Endothelial cell of umbilical vein (primary cell): ENCODE measurements around the gene CLIP1. TPM values are rescaled to one million over a fixed set of nuclear protein-coding genes. Genes with fewer than 3 reads are reported as not detected.

Source experiments
- BruUV-seq: library from RNA; stranded (reverse); fragments of 400-500 nt; replicated peaks from 2 replicates; lab custom pipeline; 2021; lab: Mats Ljungman, UMichigan
- CTCF ChIA-PET: fragments of 300-600, 350-600 bp; sonication (Branson Sonifier 250); formaldehyde crosslinking; loops from one replicate; lab custom pipeline; 2021; ENCODE audit warnings: antibody characterized with exemption, inconsistent platforms; lab: Charles Lee
- POLR2A ChIA-PET: fragments of 300-600, 350-600 bp; sonication (Branson Sonifier 250); formaldehyde crosslinking; loops from one replicate; lab custom pipeline; 2021; ENCODE audit warnings: antibody characterized with exemption, inconsistent platforms; lab: Charles Lee
- DNase-seq: peaks from one replicate; pipeline ENCODE4 v3.0.0-alpha.2; 2011; ENCODE audit warnings: low read depth, low spot score
- FAIRE-seq: peaks from 2 replicates; lab custom pipeline; 2011; peaks lifted over from hg19 to GRCh38; lab: Jason Lieb, UNC
- H2AFZ ChIP-seq: 2 replicates; pipeline ENCODE4 v1.6.0; 2012; ENCODE audit warnings: low read depth, low read length, control low read depth, inconsistent platforms
- H3K27ac ChIP-seq: 2 replicates; pipeline ENCODE4 v1.5.1; 2011; ENCODE audit warnings: low read depth, mild to moderate bottlenecking, control low read depth, low read length, moderate library complexity; ENCODE audit not compliant: insufficient read depth
- H3K27me3 ChIP-seq, 2 experiments: 2 replicates each; pipeline versions ENCODE4 v1.6.0 to v1.6.1; 2011; ENCODE audit warnings: low read length in 2 of 2, mixed read lengths in 1 of 2; ENCODE audit not compliant: control insufficient read depth in 2 of 2, insufficient read depth in 2 of 2
- H3K36me3 ChIP-seq, 2 experiments: 2 replicates in 1 of 2; 3 replicates in 1 of 2; pipeline ENCODE4 v1.5.1; 2011; ENCODE audit warnings: low read length in 2 of 2, mild to moderate bottlenecking in 1 of 2, moderate library complexity in 1 of 2; ENCODE audit not compliant: control insufficient read depth in 2 of 2, insufficient read depth in 2 of 2; ENCODE audit errors: extremely low read depth in 1 of 2
- H3K4me1 ChIP-seq: 3 replicates; pipeline ENCODE4 v1.5.1; 2011; ENCODE audit warnings: mild to moderate bottlenecking, low read length; ENCODE audit not compliant: control insufficient read depth, insufficient read depth; ENCODE audit errors: extremely low read depth
- H3K4me2 ChIP-seq: 2 replicates; pipeline ENCODE4 v1.6.1; 2011; ENCODE audit warnings: low read length, control low read depth, mixed read lengths; ENCODE audit not compliant: insufficient read depth
- H3K4me3 ChIP-seq, 3 experiments: fragments of 200-600 bp in 1 of 3; sonication (generic), shearing (Covaris generic) in 1 of 3; replicated peaks in 1 of 3; 2 replicates each; pipeline ENCODE4 v1.5.1; 2011 to 2016; ENCODE audit warnings: control low read depth in 3 of 3, low read length in 3 of 3, mild to moderate bottlenecking in 2 of 3, inconsistent platforms in 1 of 3, low read depth in 1 of 3, moderate library complexity in 1 of 3; ENCODE audit not compliant: insufficient read depth in 1 of 3
- H3K79me2 ChIP-seq: 2 replicates; pipeline ENCODE4 v1.6.0; 2012; ENCODE audit warnings: low read length, inconsistent platforms; ENCODE audit not compliant: control insufficient read depth, insufficient read depth
- H3K9ac ChIP-seq: replicated peaks from 2 replicates; pipeline ENCODE3; 2011; ENCODE audit warnings: low read length, control low read depth; ENCODE audit not compliant: insufficient read depth; ENCODE audit errors: extremely low read depth
- H3K9me1 ChIP-seq: replicated peaks from 3 replicates; pipeline ENCODE4 v1.6.0; 2011; ENCODE audit warnings: mild to moderate bottlenecking, low read length; ENCODE audit not compliant: control insufficient read depth, insufficient read depth; ENCODE audit errors: extremely low read depth
- H3K9me3 ChIP-seq: replicated peaks from 2 replicates; pipeline ENCODE4 v1.5.1; 2012; ENCODE audit warnings: low read length, inconsistent platforms; ENCODE audit not compliant: control insufficient read depth, insufficient read depth
- H4K20me1 ChIP-seq: replicated peaks from 2 replicates; pipeline ENCODE3; 2011; ENCODE audit warnings: mild to moderate bottlenecking, low read length; ENCODE audit not compliant: control insufficient read depth, insufficient read depth; ENCODE audit errors: extremely low read depth
- EZH2 ChIP-seq: IDR thresholded peaks from 2 replicates; pipeline ENCODE4 v1.6.1; 2012; ENCODE audit warnings: borderline replicate concordance, low read depth, mild to moderate bottlenecking, moderate library complexity, low read length, inconsistent platforms; ENCODE audit not compliant: severe bottlenecking
- FOS ChIP-seq: IDR thresholded peaks from 2 replicates; pipeline ENCODE4 v1.6.1; 2011; ENCODE audit warnings: mild to moderate bottlenecking, low read length, moderate library complexity, borderline replicate concordance; ENCODE audit not compliant: insufficient read depth
- GATA2 ChIP-seq: IDR thresholded peaks from 2 replicates; pipeline ENCODE4 v1.7.0; 2011; ENCODE audit warnings: low read depth, mild to moderate bottlenecking, moderate library complexity, mixed read lengths, low read length; ENCODE audit not compliant: insufficient read length, insufficient read depth
- JUN ChIP-seq: IDR thresholded peaks from 2 replicates; pipeline ENCODE4 v1.6.1; 2011; ENCODE audit warnings: borderline replicate concordance, low read depth; ENCODE audit not compliant: insufficient read length, insufficient read depth
- POLR2A ChIP-seq: IDR thresholded peaks from 2 replicates; pipeline ENCODE4 v1.6.1; 2012; ENCODE audit warnings: low read depth, mild to moderate bottlenecking, control low read depth, low read length
- dilution Hi-C: fragments of 300-500 bp; cut with MboI; formaldehyde crosslinking; loops from one replicate; pipeline ENCODE4 v1.15.0; 2019; ENCODE audit warnings: low sequenced_read_pairs; ENCODE audit not compliant: extremely low pct_ligation_motif_present
- intact Hi-C: fragments of 100-400 bp; cut with micrococcal nuclease; formaldehyde crosslinking; loops from one replicate; pipeline ENCODE4 v1.10.0; 2022
- polyA plus RNA-seq, 4 experiments: library from polyadenylated mRNA; depleted of rRNA in 3 of 4; stranded (reverse) in 3 of 4; unstranded in 1 of 4; fragments of >200 nt; gene quantifications; 2 replicates each; pipeline versions ENCODE4 v1.2.1 to v1.2.3, GENCODE V29; 2011 to 2012; ENCODE audit warnings: missing spikeins in 1 of 4
- total RNA-seq: library from RNA; stranded (reverse); gene quantifications from 2 replicates; pipeline ENCODE4 v1.2.3, GENCODE V29; 2021
- TF ChIP-seq, protein P1 (sequence below), 2 donors: IDR thresholded peaks; 1 replicate in 1 of 2; 2 replicates in 1 of 2; pipeline ENCODE4 v1.5.1; 2011; ENCODE audit warnings: low read length in 2 of 2, mild to moderate bottlenecking in 2 of 2, moderate library complexity in 2 of 2, control low read depth in 1 of 2, inconsistent platforms in 1 of 2, low read depth in 1 of 2; ENCODE audit not compliant: insufficient read depth in 1 of 2; ENCODE audit errors: extremely low read depth in 1 of 2

Gene CLIP1
- total and polyA plus RNA-seq, 2 donors (not counting 3 experiments of a cell fraction or from before 2014, with no cell fraction given), result 56.5 to 84.3 TPM

DNA sequence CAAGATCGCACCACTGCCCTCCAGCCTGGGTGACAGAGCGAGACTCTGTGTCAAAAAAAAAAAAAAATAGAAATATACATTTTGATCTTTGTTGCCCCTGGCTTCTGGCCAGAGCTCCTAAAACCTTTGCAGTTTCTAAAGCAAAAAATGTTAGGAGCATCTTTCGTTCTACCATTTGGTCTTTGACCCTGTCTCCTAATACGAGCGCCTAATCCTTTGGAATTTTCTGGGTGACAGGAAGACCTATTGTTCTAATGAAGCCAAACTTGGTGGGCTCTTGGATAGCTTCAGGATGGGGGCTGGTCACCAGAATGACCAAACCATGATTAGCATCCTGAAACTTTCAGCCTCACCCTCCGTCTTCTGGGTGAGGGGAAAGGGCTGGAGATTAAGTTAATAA lies 32.3 kb upstream of the CLIP1 start:
- H2AFZ ChIP-seq, result no peak overlapping the region
- TF ChIP-seq POLR2A (no peak), JUN (no peak), EZH2 (no peak), GATA2 (no peak), FOS (no peak)
- TF ChIP-seq, protein P1, sequence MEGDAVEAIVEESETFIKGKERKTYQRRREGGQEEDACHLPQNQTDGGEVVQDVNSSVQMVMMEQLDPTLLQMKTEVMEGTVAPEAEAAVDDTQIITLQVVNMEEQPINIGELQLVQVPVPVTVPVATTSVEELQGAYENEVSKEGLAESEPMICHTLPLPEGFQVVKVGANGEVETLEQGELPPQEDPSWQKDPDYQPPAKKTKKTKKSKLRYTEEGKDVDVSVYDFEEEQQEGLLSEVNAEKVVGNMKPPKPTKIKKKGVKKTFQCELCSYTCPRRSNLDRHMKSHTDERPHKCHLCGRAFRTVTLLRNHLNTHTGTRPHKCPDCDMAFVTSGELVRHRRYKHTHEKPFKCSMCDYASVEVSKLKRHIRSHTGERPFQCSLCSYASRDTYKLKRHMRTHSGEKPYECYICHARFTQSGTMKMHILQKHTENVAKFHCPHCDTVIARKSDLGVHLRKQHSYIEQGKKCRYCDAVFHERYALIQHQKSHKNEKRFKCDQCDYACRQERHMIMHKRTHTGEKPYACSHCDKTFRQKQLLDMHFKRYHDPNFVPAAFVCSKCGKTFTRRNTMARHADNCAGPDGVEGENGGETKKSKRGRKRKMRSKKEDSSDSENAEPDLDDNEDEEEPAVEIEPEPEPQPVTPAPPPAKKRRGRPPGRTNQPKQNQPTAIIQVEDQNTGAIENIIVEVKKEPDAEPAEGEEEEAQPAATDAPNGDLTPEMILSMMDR (IDR thresholded peaks at IDR 0.05; ENCODE audit: extremely low read depth in 1 of 2, insufficient read depth in 1 of 2, low read depth in 1 of 2, low read length in 2 of 2), result no peak
- dilution Hi-C loops (no loop called here), intact Hi-C loops (no loop called here)
- no peaks in the 10 kb centered on the region for H3K4me1 ChIP-seq
- no peaks in the 10 kb centered on the region for H3K9me1 ChIP-seq
- H3K27ac ChIP-seq, result no peak overlapping the region
- no peaks in the 10 kb centered on the region for H3K9me3 ChIP-seq
- no peaks in the 10 kb centered on the region for H3K27me3 ChIP-seq
- H3K36me3 ChIP-seq, result no peaks in the 10 kb centered on the region
- no peak overlapping the region for H3K4me2 ChIP-seq
- CTCF ChIA-PET, result interaction anchor here (0.7 to 1.4 kb wide), 3 partner anchors 17 to 55 kb away, joined by 3 to 8 read pairs (median 4); no protein-coding TSS in a partner anchor
- no TSS peak for BruUV-seq
- H3K79me2 ChIP-seq, result no peaks in the 10 kb centered on the region
- no peak for FAIRE-seq
- POLR2A ChIA-PET, result interaction anchor here (0.6 kb wide), 1 partner anchor 49 kb away, joined by 3 read pairs; no protein-coding TSS in a partner anchor
- H3K9ac ChIP-seq, result no peak overlapping the region
- DNase-seq, result no peak
- H4K20me1 ChIP-seq, result no peaks in the 10 kb centered on the region
- no peak overlapping the region for H3K4me3 ChIP-seq
